Activated B cell treated with CpG ODN at 0.5 μM for 24 hours (primary cell): Measurements from ENCODE around the gene CKS2. TPM values are rescaled to one million over a fixed set of nuclear protein-coding genes. Genes with fewer than 3 reads are reported as not detected.

Experiments used
- ATAC-seq: fragments of 200-7000 bp; cut with Tn5 transposase; one replicate; pipeline ENCODE4 v1.10.0; 2021; ENCODE audit warnings: low read depth, mild to moderate bottlenecking, moderate library complexity
- CTCF ChIA-PET: fragments of 350-600 bp; sonication (Branson Sonifier 250); formaldehyde crosslinking; loops from one replicate; lab custom pipeline; 2021; ENCODE audit warnings: antibody characterized with exemption; lab: Charles Lee
- POLR2A ChIA-PET: fragments of 350-600 bp; sonication (Branson Sonifier 250); formaldehyde crosslinking; loops from one replicate; lab custom pipeline; 2021; ENCODE audit warnings: antibody characterized with exemption; lab: Charles Lee
- DNase-seq: peaks from one replicate; pipeline ENCODE4 v3.0.0; 2022
- H3K27ac Mint-ChIP-seq: one replicate; pipeline ENCODE4 v1.8.0; 2020; ENCODE audit warnings: mixed read lengths
- H3K27me3 Mint-ChIP-seq: one replicate; pipeline ENCODE4 v1.8.0; 2021; ENCODE audit warnings: mixed read lengths
- H3K36me3 Mint-ChIP-seq: one replicate; pipeline ENCODE4 v1.8.0; 2021; ENCODE audit warnings: low read depth, mixed read lengths
- H3K4me1 Mint-ChIP-seq: one replicate; pipeline ENCODE4 v1.8.0; 2021; ENCODE audit warnings: mixed read lengths
- H3K4me3 Mint-ChIP-seq: one replicate; pipeline ENCODE4 v1.8.0; 2020; ENCODE audit warnings: mild to moderate bottlenecking, mixed read lengths
- H3K9me3 Mint-ChIP-seq: one replicate; pipeline ENCODE4 v1.8.0; 2020; ENCODE audit warnings: mixed read lengths
- intact Hi-C: fragments of 100-400 bp; cut with micrococcal nuclease; formaldehyde crosslinking; loops from one replicate; pipeline ENCODE4 v1.15.1; 2024
- total RNA-seq: library from RNA; stranded (reverse); gene quantifications from 2 replicates; pipeline ENCODE4 v1.2.3, GENCODE V29; 2022
- TF ChIP-seq, protein P1 (sequence below): fragments of 200-600 bp; IDR thresholded peaks from one replicate; pipeline ENCODE4 v1.8.0; 2022; ENCODE audit warnings: antibody characterized with exemption, mild to moderate bottlenecking

Gene CKS2
- total RNA-seq, 1 donor from 2014 or later: 23.9 TPM

DNA sequence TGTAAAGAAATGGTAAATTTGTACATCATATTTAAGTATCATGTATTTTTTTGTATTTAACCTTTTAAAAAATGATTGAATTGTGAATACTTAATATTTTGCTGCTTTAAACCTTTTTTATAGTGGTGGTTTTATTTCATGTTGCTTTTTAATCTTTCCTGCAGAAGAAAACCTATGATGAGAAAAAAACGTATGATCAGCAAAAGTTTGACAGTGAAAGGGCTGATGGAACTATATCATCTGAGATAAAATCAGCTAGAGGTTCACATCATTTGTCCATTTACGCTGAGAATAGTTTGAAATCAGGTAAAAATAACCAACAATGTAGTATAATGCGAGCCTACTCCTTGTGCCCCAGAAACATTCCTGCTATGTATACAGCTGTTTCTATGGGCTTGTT is 14.7 kb downstream of the CKS2 start:
- DNase-seq: no peak
- ChIA-PET POLR2A (interaction anchor here (1.1 kb wide), 1 partner anchor 15 kb away, joined by 4 read pairs; the partner anchor contains the start of gene CKS2), CTCF (no interaction called here)
- Mint-ChIP-seq H3K4me3 (no peak overlapping the region), H3K4me1 (peaks cover 21% of the 10 kb centered on the region), H3K36me3 (peaks cover 79% of the 10 kb centered on the region), H3K27me3 (no peaks in the 10 kb centered on the region), H3K9me3 (no peaks in the 10 kb centered on the region), H3K27ac (no peak overlapping the region)
- no peak for ATAC-seq
- TF ChIP-seq, protein P1, sequence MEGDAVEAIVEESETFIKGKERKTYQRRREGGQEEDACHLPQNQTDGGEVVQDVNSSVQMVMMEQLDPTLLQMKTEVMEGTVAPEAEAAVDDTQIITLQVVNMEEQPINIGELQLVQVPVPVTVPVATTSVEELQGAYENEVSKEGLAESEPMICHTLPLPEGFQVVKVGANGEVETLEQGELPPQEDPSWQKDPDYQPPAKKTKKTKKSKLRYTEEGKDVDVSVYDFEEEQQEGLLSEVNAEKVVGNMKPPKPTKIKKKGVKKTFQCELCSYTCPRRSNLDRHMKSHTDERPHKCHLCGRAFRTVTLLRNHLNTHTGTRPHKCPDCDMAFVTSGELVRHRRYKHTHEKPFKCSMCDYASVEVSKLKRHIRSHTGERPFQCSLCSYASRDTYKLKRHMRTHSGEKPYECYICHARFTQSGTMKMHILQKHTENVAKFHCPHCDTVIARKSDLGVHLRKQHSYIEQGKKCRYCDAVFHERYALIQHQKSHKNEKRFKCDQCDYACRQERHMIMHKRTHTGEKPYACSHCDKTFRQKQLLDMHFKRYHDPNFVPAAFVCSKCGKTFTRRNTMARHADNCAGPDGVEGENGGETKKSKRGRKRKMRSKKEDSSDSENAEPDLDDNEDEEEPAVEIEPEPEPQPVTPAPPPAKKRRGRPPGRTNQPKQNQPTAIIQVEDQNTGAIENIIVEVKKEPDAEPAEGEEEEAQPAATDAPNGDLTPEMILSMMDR: no peak
- intact Hi-C loops: no loop called here

DNA sequence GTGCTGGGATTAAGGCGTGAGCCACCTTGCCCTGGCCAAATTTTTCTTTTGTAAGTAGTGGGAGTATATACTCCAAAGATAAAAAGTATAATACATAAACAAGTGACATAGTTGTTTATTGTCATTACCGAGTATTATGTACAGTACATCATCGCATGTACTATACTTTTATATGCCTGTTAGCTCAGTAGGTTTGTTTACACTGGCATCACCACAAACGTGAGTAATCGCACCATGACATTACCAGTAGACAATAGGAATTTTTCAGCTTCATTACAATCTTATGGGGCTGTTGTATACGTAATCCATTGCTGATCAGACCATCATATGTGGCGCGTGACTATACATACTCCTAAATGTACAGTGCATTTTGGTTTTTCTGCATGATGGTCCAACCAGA is 17.1 kb downstream of the CKS2 start:
- Mint-ChIP-seq H3K27me3 (no peaks in the 10 kb centered on the region), H3K4me3 (no peak overlapping the region), H3K4me1 (peaks cover 8% of the 10 kb centered on the region), H3K9me3 (no peaks in the 10 kb centered on the region), H3K27ac (no peak overlapping the region), H3K36me3 (peaks cover 78% of the 10 kb centered on the region)
- no peak for DNase-seq
- TF ChIP-seq, protein P1: no peak
- intact Hi-C loops: no loop called here
- ChIA-PET POLR2A (no interaction called here), CTCF (no interaction called here)
- ATAC-seq: no peak

DNA sequence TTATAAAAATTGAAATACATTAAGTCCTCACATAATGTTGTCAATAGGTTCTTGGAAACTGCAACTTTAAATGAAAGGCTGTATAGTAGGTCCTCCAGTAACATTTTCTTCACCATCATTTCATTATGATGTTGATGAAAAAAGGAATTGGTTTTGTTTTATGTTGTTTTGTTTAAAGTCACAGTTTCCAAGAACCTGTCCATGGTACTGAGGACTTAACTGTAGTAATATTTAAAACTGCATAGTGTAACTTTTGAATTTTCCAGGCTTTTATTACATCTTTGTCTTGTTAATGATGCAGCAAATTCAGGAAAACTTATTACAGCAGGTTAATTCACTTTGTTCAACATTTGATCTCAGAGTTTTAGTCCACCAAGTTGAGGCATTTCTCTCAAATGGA is 18.9 kb downstream of the CKS2 start:
- TF ChIP-seq, protein P1: no peak
- Mint-ChIP-seq H3K9me3 (no peaks in the 10 kb centered on the region), H3K4me1 (no peaks in the 10 kb centered on the region), H3K27me3 (no peaks in the 10 kb centered on the region), H3K27ac (no peak overlapping the region), H3K36me3 (peaks cover 81% of the 10 kb centered on the region), H3K4me3 (no peak overlapping the region)
- ChIA-PET CTCF (no interaction called here), POLR2A (no interaction called here)
- ATAC-seq (no peak), DNase-seq (no peak)
- intact Hi-C loops: no loop called here

DNA sequence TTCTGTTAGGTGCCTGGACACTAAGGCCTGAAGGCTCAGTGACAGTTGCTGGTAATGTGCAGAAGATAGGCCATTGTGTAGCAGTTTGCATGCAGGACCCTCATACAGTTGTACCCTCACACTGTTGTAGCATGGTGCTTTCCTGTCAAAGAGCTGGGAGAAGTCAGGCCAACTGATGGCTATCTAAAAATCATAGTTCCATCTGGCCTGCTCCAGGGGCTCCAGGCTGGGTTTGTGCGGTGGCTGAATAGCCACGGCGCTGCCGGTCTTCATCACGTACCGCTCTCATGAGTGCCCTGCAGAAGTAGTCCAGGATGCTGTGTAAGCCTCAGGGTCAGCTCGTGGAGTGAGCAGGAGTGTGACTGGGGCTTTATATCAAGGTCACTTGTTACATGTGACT is 19.5 kb downstream of the CKS2 start:
- TF ChIP-seq, protein P1: no peak
- Mint-ChIP-seq H3K36me3 (peaks cover 82% of the 10 kb centered on the region), H3K4me1 (no peaks in the 10 kb centered on the region), H3K27ac (no peak overlapping the region), H3K9me3 (no peaks in the 10 kb centered on the region), H3K4me3 (no peak overlapping the region), H3K27me3 (no peaks in the 10 kb centered on the region)
- intact Hi-C loops: no loop called here
- ATAC-seq: no peak
- CTCF ChIA-PET: no interaction called here
- no peak for DNase-seq
- POLR2A ChIA-PET: no interaction called here

DNA sequence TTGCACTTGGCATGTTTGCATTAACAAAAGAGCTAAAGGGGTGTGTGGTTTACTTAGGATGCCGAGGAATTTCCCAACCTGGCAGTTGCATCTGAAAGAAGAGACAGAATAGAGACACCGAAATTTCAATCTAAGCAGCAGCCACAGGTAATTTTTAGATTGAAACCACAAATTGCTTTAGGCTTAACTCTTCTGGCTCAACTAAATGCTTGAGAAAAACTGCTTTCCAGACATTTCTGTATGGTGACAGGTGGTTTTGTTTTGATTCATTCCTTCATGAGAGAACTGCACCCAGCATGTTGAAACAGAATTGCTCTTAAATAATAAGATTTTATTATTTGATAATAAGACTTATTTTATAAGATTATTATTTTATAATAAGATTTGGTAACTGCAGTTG is 28.8 kb downstream of the CKS2 start:
- Mint-ChIP-seq H3K27me3 (no peaks in the 10 kb centered on the region), H3K27ac (no peak overlapping the region), H3K4me3 (no peak overlapping the region), H3K36me3 (peaks cover 93% of the 10 kb centered on the region), H3K9me3 (no peaks in the 10 kb centered on the region), H3K4me1 (no peaks in the 10 kb centered on the region)
- ATAC-seq (no peak), DNase-seq (no peak)
- intact Hi-C loops: no loop called here
- CTCF ChIA-PET: interaction anchor here (0.6 kb wide), 1 partner anchor 226 kb away, joined by 3 read pairs; no protein-coding TSS in a partner anchor
- POLR2A ChIA-PET: interaction anchor here (0.6 kb wide), 1 partner anchor 110 kb away, joined by 11 read pairs; no protein-coding TSS in a partner anchor
- TF ChIP-seq, protein P1: no peak
